ENCODE measurements around the gene PRRX2. TPM values are rescaled to one million over a fixed set of nuclear protein-coding genes. Genes with fewer than 3 reads are reported as not detected.

Gene PRRX2
- total and polyA plus RNA-seq, 2 of the 13 experiments (the other 11 are each of a cell fraction or from before 2014, with no cell fraction given) = 0.05 TPM; not detected in 1

DNA sequence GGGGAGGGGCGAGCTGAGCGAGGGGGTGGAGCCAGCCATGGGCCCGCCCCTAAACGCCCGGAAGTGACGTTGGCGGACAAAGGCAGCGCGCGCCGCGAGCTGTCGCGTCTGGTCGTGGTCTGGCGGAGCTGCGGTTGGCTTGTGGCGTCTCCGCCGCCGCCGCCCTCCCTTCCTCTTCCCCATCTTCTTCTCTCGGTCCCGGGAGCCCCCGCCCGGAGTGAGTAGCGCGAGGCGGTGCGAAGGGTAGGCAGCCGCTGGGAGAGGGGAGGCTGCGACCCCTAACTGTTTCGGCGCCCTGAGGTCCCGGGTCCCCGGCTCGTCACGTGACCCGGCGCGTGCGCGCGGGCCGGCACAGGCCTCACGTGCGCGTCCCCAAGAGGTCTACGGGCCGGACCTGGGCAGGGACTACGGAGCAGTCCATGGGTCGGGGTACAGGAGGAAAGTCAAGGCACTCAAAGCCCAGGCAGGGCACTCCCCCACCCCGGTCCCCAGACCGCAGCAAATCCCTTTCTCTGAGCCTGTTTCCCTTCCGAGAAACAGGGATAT lies 39.3 kb upstream of the PRRX2 start, which contains the start of gene NTMT1 (continued):
- TF ChIP-seq, protein P1, sequence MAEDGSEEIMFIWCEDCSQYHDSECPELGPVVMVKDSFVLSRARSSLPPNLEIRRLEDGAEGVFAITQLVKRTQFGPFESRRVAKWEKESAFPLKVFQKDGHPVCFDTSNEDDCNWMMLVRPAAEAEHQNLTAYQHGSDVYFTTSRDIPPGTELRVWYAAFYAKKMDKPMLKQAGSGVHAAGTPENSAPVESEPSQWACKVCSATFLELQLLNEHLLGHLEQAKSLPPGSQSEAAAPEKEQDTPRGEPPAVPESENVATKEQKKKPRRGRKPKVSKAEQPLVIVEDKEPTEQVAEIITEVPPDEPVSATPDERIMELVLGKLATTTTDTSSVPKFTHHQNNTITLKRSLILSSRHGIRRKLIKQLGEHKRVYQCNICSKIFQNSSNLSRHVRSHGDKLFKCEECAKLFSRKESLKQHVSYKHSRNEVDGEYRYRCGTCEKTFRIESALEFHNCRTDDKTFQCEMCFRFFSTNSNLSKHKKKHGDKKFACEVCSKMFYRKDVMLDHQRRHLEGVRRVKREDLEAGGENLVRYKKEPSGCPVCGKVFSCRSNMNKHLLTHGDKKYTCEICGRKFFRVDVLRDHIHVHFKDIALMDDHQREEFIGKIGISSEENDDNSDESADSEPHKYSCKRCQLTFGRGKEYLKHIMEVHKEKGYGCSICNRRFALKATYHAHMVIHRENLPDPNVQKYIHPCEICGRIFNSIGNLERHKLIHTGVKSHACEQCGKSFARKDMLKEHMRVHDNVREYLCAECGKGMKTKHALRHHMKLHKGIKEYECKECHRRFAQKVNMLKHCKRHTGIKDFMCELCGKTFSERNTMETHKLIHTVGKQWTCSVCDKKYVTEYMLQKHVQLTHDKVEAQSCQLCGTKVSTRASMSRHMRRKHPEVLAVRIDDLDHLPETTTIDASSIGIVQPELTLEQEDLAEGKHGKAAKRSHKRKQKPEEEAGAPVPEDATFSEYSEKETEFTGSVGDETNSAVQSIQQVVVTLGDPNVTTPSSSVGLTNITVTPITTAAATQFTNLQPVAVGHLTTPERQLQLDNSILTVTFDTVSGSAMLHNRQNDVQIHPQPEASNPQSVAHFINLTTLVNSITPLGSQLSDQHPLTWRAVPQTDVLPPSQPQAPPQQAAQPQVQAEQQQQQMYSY (CRISPR knock-in tag; IDR thresholded peaks at IDR 0.05) = peak; percentile 66; the same call in 1 of the 2 replicates
- TF ChIP-seq NFKB2 (CRISPR knock-in tag; IDR thresholded peaks at IDR 0.05; ENCODE audit: borderline replicate concordance) (peak; percentile 65; the same call in 1 of the 2 replicates), ZNF576 (CRISPR knock-in tag; IDR thresholded peaks at IDR 0.05) (no peak), TEAD3 (CRISPR knock-in tag; optimal IDR thresholded peaks at IDR 0.05; ENCODE audit: borderline replicate concordance) (no peak), SKI (IDR thresholded peaks at IDR 0.05; ENCODE audit: partially characterized antibody) (peak; percentile 80), STAG1 (CRISPR knock-in tag; IDR thresholded peaks at IDR 0.05) (no peak), WIZ (CRISPR knock-in tag; IDR thresholded peaks at IDR 0.05) (peak; percentile 16; the same call in 1 of the 2 replicates), ZNF234 (CRISPR knock-in tag; conservative IDR thresholded peaks at IDR 0.05) (no peak), ZNF430 (CRISPR knock-in tag; IDR thresholded peaks at IDR 0.05) (peak; percentile 77), AKNA (CRISPR knock-in tag; IDR thresholded peaks at IDR 0.05; ENCODE audit: borderline replicate concordance) (0 out of 2 replicates have a peak, but pooled peaks have one; percentile 62), SOX6 (IDR thresholded peaks at IDR 0.05) (no peak), SOX6 (CRISPR knock-in tag; IDR thresholded peaks at IDR 0.05) (peak; percentile 22; the same call in 1 of the 2 replicates), MAX (IDR thresholded peaks at IDR 0.05) (peak; percentile 95), KLF12 (CRISPR knock-in tag; IDR thresholded peaks at IDR 0.05; ENCODE audit: borderline replicate concordance) (peak; percentile 45; the same call in 1 of the 2 replicates), IKZF4 (CRISPR knock-in tag; IDR thresholded peaks at IDR 0.05; ENCODE audit: borderline replicate concordance, low read depth, not compliant biosample characterization) (peak; percentile 41)
- TF ChIP-seq, protein P2, sequence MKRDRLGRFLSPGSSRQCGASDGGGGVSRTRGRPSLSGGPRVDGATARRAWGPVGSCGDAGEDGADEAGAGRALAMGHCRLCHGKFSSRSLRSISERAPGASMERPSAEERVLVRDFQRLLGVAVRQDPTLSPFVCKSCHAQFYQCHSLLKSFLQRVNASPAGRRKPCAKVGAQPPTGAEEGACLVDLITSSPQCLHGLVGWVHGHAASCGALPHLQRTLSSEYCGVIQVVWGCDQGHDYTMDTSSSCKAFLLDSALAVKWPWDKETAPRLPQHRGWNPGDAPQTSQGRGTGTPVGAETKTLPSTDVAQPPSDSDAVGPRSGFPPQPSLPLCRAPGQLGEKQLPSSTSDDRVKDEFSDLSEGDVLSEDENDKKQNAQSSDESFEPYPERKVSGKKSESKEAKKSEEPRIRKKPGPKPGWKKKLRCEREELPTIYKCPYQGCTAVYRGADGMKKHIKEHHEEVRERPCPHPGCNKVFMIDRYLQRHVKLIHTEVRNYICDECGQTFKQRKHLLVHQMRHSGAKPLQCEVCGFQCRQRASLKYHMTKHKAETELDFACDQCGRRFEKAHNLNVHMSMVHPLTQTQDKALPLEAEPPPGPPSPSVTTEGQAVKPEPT (CRISPR knock-in tag; IDR thresholded peaks at IDR 0.05; ENCODE audit: low read depth) = 0 out of 2 replicates have a peak, but pooled peaks have one; percentile 26
- TF ChIP-seq, protein P3, sequence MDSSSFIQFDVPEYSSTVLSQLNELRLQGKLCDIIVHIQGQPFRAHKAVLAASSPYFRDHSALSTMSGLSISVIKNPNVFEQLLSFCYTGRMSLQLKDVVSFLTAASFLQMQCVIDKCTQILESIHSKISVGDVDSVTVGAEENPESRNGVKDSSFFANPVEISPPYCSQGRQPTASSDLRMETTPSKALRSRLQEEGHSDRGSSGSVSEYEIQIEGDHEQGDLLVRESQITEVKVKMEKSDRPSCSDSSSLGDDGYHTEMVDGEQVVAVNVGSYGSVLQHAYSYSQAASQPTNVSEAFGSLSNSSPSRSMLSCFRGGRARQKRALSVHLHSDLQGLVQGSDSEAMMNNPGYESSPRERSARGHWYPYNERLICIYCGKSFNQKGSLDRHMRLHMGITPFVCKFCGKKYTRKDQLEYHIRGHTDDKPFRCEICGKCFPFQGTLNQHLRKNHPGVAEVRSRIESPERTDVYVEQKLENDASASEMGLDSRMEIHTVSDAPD (CRISPR knock-in tag; IDR thresholded peaks at IDR 0.05) = 0 out of 2 replicates have a peak, but pooled peaks have one; percentile 40

Measured in HepG2 (cell line).